H1 (cell line): Measurements from ENCODE around the gene HOXD11. TPM values are rescaled to one million over a fixed set of nuclear protein-coding genes. Genes with fewer than 3 reads are reported as not detected.

Source experiments
- BCL11A ChIP-seq, 2 experiments: IDR thresholded peaks; one replicate each; pipeline ENCODE4 v1.6.1; 2011; ENCODE audit warnings: low read depth in 2 of 2, low read length in 2 of 2, mild to moderate bottlenecking in 2 of 2
- CEBPB ChIP-seq: IDR thresholded peaks from 2 replicates; pipeline ENCODE4 v1.6.1; 2012; ENCODE audit warnings: low read depth, low read length
- CHD2 ChIP-seq: IDR thresholded peaks from 2 replicates; pipeline ENCODE4 v1.6.1; 2012; ENCODE audit warnings: low read length, improper control_type of control experiment
- EZH2 ChIP-seq: fragments of 200-600 bp; sonication (generic); IDR thresholded peaks from 2 replicates; pipeline ENCODE4 v1.7.1; 2012; ENCODE audit warnings: low read depth, mild to moderate bottlenecking, moderate library complexity, low read length, inconsistent platforms; ENCODE audit not compliant: severe bottlenecking
- HDAC6 ChIP-seq: IDR thresholded peaks from one replicate; pipeline ENCODE4 v1.7.1; 2012; ENCODE audit warnings: low read depth, mild to moderate bottlenecking, inconsistent platforms, low read length, moderate library complexity
- JUN ChIP-seq: IDR thresholded peaks from 2 replicates; pipeline ENCODE4 v1.6.1; 2011; ENCODE audit warnings: low read depth, mild to moderate bottlenecking, improper control_type of control experiment, low read length
- POLR2A ChIP-seq, 2 experiments: IDR thresholded peaks; 1 replicate in 1 of 2; 2 replicates in 1 of 2; pipeline ENCODE4 v1.6.1; 2011; ENCODE audit warnings: low read depth in 2 of 2, low read length in 2 of 2, mild to moderate bottlenecking in 2 of 2; ENCODE audit errors: control extremely low read depth in 1 of 2
- RNF2 ChIP-seq: fragments of 200-900, 300-1000 bp; sonication (generic); IDR thresholded peaks from 2 replicates; pipeline ENCODE4 v1.7.1; 2016; ENCODE audit warnings: borderline replicate concordance, low read depth, mild to moderate bottlenecking, antibody characterized with exemption, low read length; ENCODE audit not compliant: poor library complexity, severe bottlenecking; ENCODE audit errors: missing control alignments
- SAP30 ChIP-seq: fragments of 300-600 bp; sonication (generic); IDR thresholded peaks from 2 replicates; pipeline ENCODE4 v1.7.1; 2012; ENCODE audit warnings: low read length, moderate library complexity, mild to moderate bottlenecking, inconsistent platforms; ENCODE audit not compliant: insufficient read depth, insufficient replicate concordance
- SIRT6 ChIP-seq: IDR thresholded peaks from one replicate; pipeline ENCODE4 v1.7.1; 2012; ENCODE audit warnings: low read length, inconsistent platforms
- SIX5 ChIP-seq: IDR thresholded peaks from 2 replicates; pipeline ENCODE4 v1.6.1; 2011; ENCODE audit warnings: mild to moderate bottlenecking, low read depth, low read length
- YY1 ChIP-seq: IDR thresholded peaks from 2 replicates; pipeline ENCODE4 v1.6.1; 2011; ENCODE audit warnings: low read depth, mild to moderate bottlenecking, low read length
- polyA plus RNA-seq, 7 experiments: library from polyadenylated mRNA; depleted of rRNA in 3 of 7; stranded (reverse) in 5 of 7; unstranded in 2 of 7; fragments of >200 nt in 5 of 7; fragments of 200-250 nt in 2 of 7; gene quantifications; 1 replicate in 5 of 7; 2 replicates in 1 of 7; 4 replicates in 1 of 7; pipeline versions ENCODE4 v1.2.1 to v1.2.3, GENCODE V29; 2011 to 2013; ENCODE audit warnings: missing spikeins in 2 of 7, mixed read lengths in 2 of 7
- total RNA-seq: library from RNA; stranded (reverse); fragmentation: NEBNext Ultra II Directional; extraction: Animal tissue kit (Norgen Biotek cat#: 25700); gene quantifications from 2 replicates; pipeline ENCODE4 v1.2.1, GENCODE V29; 2021
- TF ChIP-seq, protein P1 (sequence below): IDR thresholded peaks from 2 replicates; pipeline ENCODE4 v1.6.1; 2012; ENCODE audit warnings: inconsistent platforms
- TF ChIP-seq, protein P2 (sequence below), 3 experiments: IDR thresholded peaks; 1 replicate in 2 of 3; 2 replicates in 1 of 3; pipeline versions ENCODE4 v1.5.1 to v1.6.1; 2011; ENCODE audit warnings: low read length in 3 of 3, mild to moderate bottlenecking in 3 of 3, inconsistent platforms in 2 of 3, low read depth in 1 of 3, moderate library complexity in 1 of 3; ENCODE audit not compliant: insufficient read depth in 1 of 3; ENCODE audit errors: control extremely low read depth in 1 of 3
- TF ChIP-seq, protein P3 (sequence below): IDR thresholded peaks from 2 replicates; pipeline ENCODE4 v1.6.1; 2011; ENCODE audit warnings: low read depth, mild to moderate bottlenecking, low read length; ENCODE audit not compliant: insufficient read depth

HOXD11 gene
- total and polyA plus RNA-seq, 2 of the 8 experiments (the other 6 are each of a cell fraction or from before 2014, with no cell fraction given): not detected

DNA sequence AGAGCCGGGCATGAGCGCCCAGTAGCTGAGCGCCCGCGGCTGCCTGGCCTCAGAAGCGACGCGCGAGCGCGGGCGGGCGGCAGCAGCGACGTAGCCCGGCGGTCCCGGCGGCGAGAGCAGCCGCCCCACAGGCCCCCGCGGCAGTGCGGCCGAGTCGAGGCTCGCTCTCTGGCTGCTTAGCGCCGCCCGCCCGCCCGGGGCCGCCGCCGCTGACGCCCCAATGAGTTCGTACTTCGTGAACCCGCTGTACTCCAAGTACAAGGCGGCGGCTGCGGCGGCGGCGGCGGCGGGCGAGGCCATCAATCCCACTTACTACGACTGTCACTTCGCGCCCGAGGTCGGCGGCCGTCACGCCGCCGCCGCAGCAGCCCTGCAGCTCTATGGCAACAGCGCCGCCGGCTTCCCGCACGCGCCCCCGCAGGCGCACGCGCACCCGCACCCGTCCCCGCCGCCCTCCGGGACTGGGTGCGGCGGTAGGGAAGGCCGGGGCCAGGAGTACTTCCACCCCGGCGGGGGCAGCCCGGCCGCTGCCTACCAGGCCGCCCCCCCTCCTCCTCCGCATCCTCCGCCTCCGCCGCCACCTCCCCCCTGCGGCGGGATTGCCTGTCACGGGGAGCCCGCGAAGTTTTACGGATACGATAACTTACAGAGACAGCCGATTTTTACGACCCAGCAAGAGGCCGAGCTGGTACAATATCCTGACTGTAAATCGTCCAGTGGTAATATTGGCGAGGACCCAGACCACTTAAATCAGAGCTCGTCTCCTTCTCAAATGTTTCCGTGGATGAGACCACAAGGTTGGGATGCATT, 23.3 kb downstream of the HOXD11 start (continued):
- TF ChIP-seq YY1: no peak
- no peak for TF ChIP-seq HDAC6
- TF ChIP-seq, protein P1, sequence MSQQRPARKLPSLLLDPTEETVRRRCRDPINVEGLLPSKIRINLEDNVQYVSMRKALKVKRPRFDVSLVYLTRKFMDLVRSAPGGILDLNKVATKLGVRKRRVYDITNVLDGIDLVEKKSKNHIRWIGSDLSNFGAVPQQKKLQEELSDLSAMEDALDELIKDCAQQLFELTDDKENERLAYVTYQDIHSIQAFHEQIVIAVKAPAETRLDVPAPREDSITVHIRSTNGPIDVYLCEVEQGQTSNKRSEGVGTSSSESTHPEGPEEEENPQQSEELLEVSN: no peak
- TF ChIP-seq SIX5: no peak
- no peak for TF ChIP-seq SIRT6
- TF ChIP-seq POLR2A (IDR thresholded peaks at IDR 0.05; ENCODE audit: control extremely low read depth in 1 of 2, low read depth in 2 of 2, low read length in 2 of 2): no peak
- peak; percentile 65 for TF ChIP-seq RNF2
- TF ChIP-seq SAP30: no peak
- TF ChIP-seq CHD2: no peak
- no peak for TF ChIP-seq BCL11A (IDR thresholded peaks at IDR 0.05; ENCODE audit: low read depth in 2 of 2, low read length in 2 of 2)
- no peak for TF ChIP-seq JUN
- TF ChIP-seq, protein P2, sequence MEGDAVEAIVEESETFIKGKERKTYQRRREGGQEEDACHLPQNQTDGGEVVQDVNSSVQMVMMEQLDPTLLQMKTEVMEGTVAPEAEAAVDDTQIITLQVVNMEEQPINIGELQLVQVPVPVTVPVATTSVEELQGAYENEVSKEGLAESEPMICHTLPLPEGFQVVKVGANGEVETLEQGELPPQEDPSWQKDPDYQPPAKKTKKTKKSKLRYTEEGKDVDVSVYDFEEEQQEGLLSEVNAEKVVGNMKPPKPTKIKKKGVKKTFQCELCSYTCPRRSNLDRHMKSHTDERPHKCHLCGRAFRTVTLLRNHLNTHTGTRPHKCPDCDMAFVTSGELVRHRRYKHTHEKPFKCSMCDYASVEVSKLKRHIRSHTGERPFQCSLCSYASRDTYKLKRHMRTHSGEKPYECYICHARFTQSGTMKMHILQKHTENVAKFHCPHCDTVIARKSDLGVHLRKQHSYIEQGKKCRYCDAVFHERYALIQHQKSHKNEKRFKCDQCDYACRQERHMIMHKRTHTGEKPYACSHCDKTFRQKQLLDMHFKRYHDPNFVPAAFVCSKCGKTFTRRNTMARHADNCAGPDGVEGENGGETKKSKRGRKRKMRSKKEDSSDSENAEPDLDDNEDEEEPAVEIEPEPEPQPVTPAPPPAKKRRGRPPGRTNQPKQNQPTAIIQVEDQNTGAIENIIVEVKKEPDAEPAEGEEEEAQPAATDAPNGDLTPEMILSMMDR (IDR thresholded peaks at IDR 0.05; ENCODE audit: control extremely low read depth in 1 of 3, insufficient read depth in 1 of 3, low read depth in 1 of 3, low read length in 3 of 3): no peak
- peak; percentile 97 for TF ChIP-seq EZH2
- no peak for TF ChIP-seq CEBPB
- TF ChIP-seq, protein P3, sequence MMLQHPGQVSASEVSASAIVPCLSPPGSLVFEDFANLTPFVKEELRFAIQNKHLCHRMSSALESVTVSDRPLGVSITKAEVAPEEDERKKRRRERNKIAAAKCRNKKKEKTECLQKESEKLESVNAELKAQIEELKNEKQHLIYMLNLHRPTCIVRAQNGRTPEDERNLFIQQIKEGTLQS: no peak
